ENCODE data around the gene ZBED6.

DNA sequence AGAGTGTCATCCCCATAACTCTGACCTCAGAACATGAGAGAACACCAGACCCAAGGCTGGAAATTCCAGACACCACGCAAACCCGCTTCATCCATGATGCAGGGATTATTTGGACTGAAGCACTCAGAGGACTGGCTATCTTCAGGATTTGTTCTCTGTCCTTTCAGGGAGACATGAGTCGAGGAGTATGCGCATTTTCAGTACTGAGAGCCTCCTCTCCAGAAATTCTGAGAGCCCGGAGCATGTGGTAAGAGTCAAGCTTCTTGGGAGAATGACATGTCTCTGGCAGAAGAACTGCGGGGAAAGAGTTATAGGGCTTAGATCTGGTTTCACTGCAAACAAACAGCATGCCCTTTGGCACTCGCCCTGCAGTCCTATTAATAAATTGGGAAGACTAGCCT is 23.5 kb upstream of the ZBED6 start:
- TF ChIP-seq, protein P1, sequence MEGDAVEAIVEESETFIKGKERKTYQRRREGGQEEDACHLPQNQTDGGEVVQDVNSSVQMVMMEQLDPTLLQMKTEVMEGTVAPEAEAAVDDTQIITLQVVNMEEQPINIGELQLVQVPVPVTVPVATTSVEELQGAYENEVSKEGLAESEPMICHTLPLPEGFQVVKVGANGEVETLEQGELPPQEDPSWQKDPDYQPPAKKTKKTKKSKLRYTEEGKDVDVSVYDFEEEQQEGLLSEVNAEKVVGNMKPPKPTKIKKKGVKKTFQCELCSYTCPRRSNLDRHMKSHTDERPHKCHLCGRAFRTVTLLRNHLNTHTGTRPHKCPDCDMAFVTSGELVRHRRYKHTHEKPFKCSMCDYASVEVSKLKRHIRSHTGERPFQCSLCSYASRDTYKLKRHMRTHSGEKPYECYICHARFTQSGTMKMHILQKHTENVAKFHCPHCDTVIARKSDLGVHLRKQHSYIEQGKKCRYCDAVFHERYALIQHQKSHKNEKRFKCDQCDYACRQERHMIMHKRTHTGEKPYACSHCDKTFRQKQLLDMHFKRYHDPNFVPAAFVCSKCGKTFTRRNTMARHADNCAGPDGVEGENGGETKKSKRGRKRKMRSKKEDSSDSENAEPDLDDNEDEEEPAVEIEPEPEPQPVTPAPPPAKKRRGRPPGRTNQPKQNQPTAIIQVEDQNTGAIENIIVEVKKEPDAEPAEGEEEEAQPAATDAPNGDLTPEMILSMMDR (conservative IDR thresholded peaks at IDR 0.05) = no peak
- TF ChIP-seq ZFX (IDR thresholded peaks at IDR 0.05) = no peak

Data from C4-2B (cell line).